GM12878 (cell line): Measurements from ENCODE around the gene RAD51B. TPM values are rescaled to one million over a fixed set of nuclear protein-coding genes. Genes with fewer than 3 reads are reported as not detected.

Source experiments
- ATAC-seq: fragments of 200-7000 bp; cut with Tn5 transposase; 3 replicates; pipeline ENCODE4 v1.9.1; 2020; ENCODE audit warnings: mild to moderate bottlenecking, moderate library complexity
- BruUV-seq: library from RNA; stranded (reverse); fragments of 400-500 nt; replicated peaks from 2 replicates; lab custom pipeline; 2021; lab: Mats Ljungman, UMichigan
- CTCF ChIA-PET: fragments of 300-600 bp; sonication (Branson Sonifier 250); formaldehyde crosslinking; extraction: SDS; loops from one replicate; lab custom pipeline; 2021; ENCODE audit warnings: inconsistent platforms; lab: Yijun Ruan, JAX
- POLR2A ChIA-PET: fragments of 350-600 bp; formaldehyde crosslinking; extraction: SDS; loops from one replicate; lab custom pipeline; 2021; ENCODE audit warnings: inconsistent platforms; lab: Charles Lee
- RAD21 ChIA-PET: fragments of 300-600 bp; sonication (Branson Sonifier 250); formaldehyde crosslinking; loops from one replicate; lab custom pipeline; 2023; ENCODE audit warnings: antibody characterized with exemption; ENCODE audit not compliant: unreplicated experiment; lab: Charles Lee
- SMC1A ChIA-PET: fragments of 300-600 bp; sonication (Branson Sonifier 250); formaldehyde crosslinking; loops from one replicate; lab custom pipeline; 2023; ENCODE audit not compliant: unreplicated experiment, uncharacterized antibody; lab: Charles Lee
- DNase-seq: peaks from one replicate; pipeline ENCODE4 v3.0.0-alpha.2; 2011; ENCODE audit warnings: low read depth, low spot score
- FAIRE-seq: peaks from 3 replicates; lab custom pipeline; 2011; peaks lifted over from hg19 to GRCh38; lab: Jason Lieb, UNC
- H2AFZ ChIP-seq: 2 replicates; pipeline ENCODE4 v1.6.0; 2011; ENCODE audit warnings: low read depth, low read length, control low read depth; ENCODE audit not compliant: control insufficient read depth
- H3K27ac ChIP-seq: 2 replicates; pipeline ENCODE4 v1.5.1; 2011; ENCODE audit warnings: control low read depth; ENCODE audit not compliant: control insufficient read depth, insufficient read depth
- H3K27me3 ChIP-seq, 2 experiments: replicated peaks in 1 of 2; 2 replicates each; pipeline versions ENCODE4 v1.6.0 to v1.6.1; 2011; ENCODE audit warnings: low read length in 1 of 2; ENCODE audit not compliant: control insufficient read depth in 2 of 2, insufficient read depth in 2 of 2
- H3K36me3 ChIP-seq, 2 experiments: 2 replicates each; pipeline ENCODE4 v1.5.1; 2011; ENCODE audit warnings: low read length in 1 of 2; ENCODE audit not compliant: control insufficient read depth in 2 of 2, insufficient read depth in 2 of 2
- H3K4me1 ChIP-seq: 2 replicates; pipeline ENCODE4 v1.6.1; 2011; ENCODE audit warnings: mild to moderate bottlenecking, low read length, moderate library complexity, mixed read lengths; ENCODE audit not compliant: control insufficient read depth, insufficient read depth
- H3K4me2 ChIP-seq: 2 replicates; pipeline ENCODE4 v1.6.0; 2011; ENCODE audit warnings: control low read depth; ENCODE audit not compliant: control insufficient read depth, insufficient read depth
- H3K4me3 ChIP-seq: fragments of 200-600 bp; sonication (generic); 2 replicates; pipeline ENCODE4 v1.5.1; 2016
- H3K79me2 ChIP-seq: 2 replicates; pipeline ENCODE4 v1.6.0; 2011; ENCODE audit warnings: low read length; ENCODE audit not compliant: control insufficient read depth, insufficient read depth
- H3K9ac ChIP-seq: 2 replicates; pipeline ENCODE4 v1.8.0; 2011; ENCODE audit warnings: low read length, control low read depth, mixed read lengths; ENCODE audit not compliant: control insufficient read depth, insufficient read depth
- H3K9me3 ChIP-seq: replicated peaks from 3 replicates; pipeline ENCODE4 v1.5.1; 2011; ENCODE audit warnings: mild to moderate bottlenecking, low read length; ENCODE audit not compliant: control insufficient read depth, insufficient read depth
- H4K20me1 ChIP-seq: 2 replicates; pipeline ENCODE4 v1.6.0; 2011; ENCODE audit not compliant: control insufficient read depth, insufficient read depth
- CBX3 ChIP-seq: fragments of 200-600 bp; sonication (generic); IDR thresholded peaks from 2 replicates; pipeline ENCODE4 v1.6.1; 2016; ENCODE audit warnings: low read depth, borderline replicate concordance
- E4F1 ChIP-seq: fragments of 450-650 bp; IDR thresholded peaks from 2 replicates; pipeline ENCODE4 v1.6.1; 2018; ENCODE audit warnings: borderline replicate concordance, mild to moderate bottlenecking; ENCODE audit not compliant: partially characterized antibody
- ETV6 ChIP-seq, 2 experiments: fragments of 450-650 bp in 1 of 2; IDR thresholded peaks in 1 of 2; conservative IDR thresholded peaks in 1 of 2; 2 replicates each; pipeline ENCODE4 v1.6.1; 2014; ENCODE audit warnings: antibody characterized with exemption in 1 of 2, borderline replicate concordance in 1 of 2, low read depth in 1 of 2, mild to moderate bottlenecking in 1 of 2, moderate library complexity in 1 of 2
- GATAD2B ChIP-seq: fragments of 450-650 bp; conservative IDR thresholded peaks from 2 replicates; pipeline ENCODE4 v1.6.1; 2017; ENCODE audit warnings: low read depth, mild to moderate bottlenecking, moderate library complexity
- HDAC2 ChIP-seq: fragments of 200-600 bp; sonication (generic); IDR thresholded peaks from 2 replicates; pipeline ENCODE4 v1.6.1; 2017
- HDAC6 ChIP-seq: fragments of 200-600 bp; sonication (generic); IDR thresholded peaks from one replicate; pipeline ENCODE4 v1.8.0; 2017; ENCODE audit warnings: antibody characterized with exemption; ENCODE audit not compliant: unreplicated experiment
- KAT2A ChIP-seq: conservative IDR thresholded peaks from 2 replicates; pipeline ENCODE4 v1.6.1; 2011; ENCODE audit warnings: low read depth, low read length; ENCODE audit not compliant: control insufficient read depth
- MAX ChIP-seq: IDR thresholded peaks from 2 replicates; pipeline ENCODE4 v1.6.1; 2012; ENCODE audit warnings: low read depth, low read length, improper control_type of control experiment
- NFIC ChIP-seq: IDR thresholded peaks from 2 replicates; pipeline ENCODE4 v1.6.1; 2012; ENCODE audit warnings: low read depth, mild to moderate bottlenecking, inconsistent platforms, low read length, moderate library complexity
- PKNOX1 ChIP-seq: fragments of 450-650 bp; IDR thresholded peaks from 2 replicates; pipeline ENCODE4 v1.6.1; 2016; ENCODE audit warnings: mild to moderate bottlenecking
- TARDBP ChIP-seq: IDR thresholded peaks from 2 replicates; pipeline ENCODE4 v1.6.1; 2016; ENCODE audit warnings: borderline replicate concordance
- ZNF384 ChIP-seq: IDR thresholded peaks from 2 replicates; pipeline ENCODE4 v1.6.1; 2012; ENCODE audit warnings: low read depth, mild to moderate bottlenecking, low read length, improper control_type of control experiment, borderline replicate concordance
- ZNF687 ChIP-seq: fragments of 450-650 bp; IDR thresholded peaks from 2 replicates; pipeline ENCODE4 v1.6.1; 2017; ENCODE audit warnings: mild to moderate bottlenecking, moderate library complexity
- ZZZ3 ChIP-seq: IDR thresholded peaks from 2 replicates; pipeline ENCODE4 v1.6.1; 2011; ENCODE audit warnings: low read depth; ENCODE audit not compliant: control insufficient read depth, insufficient read length
- WGBS: methylation state at CpG from one replicate; pipeline ENCODE4 v1.1.6; 2016; ENCODE audit warnings: low lambda C conversion rate; ENCODE audit not compliant: insufficient replicate concordance, insufficient coverage; ENCODE audit errors: missing lambda C conversion rate; 5-methylcytosine and 5-hydroxymethylcytosine counted together
- in situ Hi-C: fragments of 300-500 bp; cut with MboI; formaldehyde crosslinking; loops from 9 replicates; pipeline ENCODE4 v1.14.3; 2018; ENCODE audit warnings: mixed read lengths
- intact Hi-C: fragments of 100-400 bp; cut with micrococcal nuclease; formaldehyde crosslinking; loops from one replicate; pipeline ENCODE4 v1.14.2; 2022; ENCODE audit not compliant: unreplicated experiment
- polyA plus RNA-seq, 11 experiments: library from polyadenylated mRNA; depleted of rRNA in 4 of 11; unstranded in 6 of 11; stranded (reverse) in 5 of 11; fragments of >200 nt; fragmentation: Nextera tagmentation in 4 of 11; fragmentation: Illumina TruSeq in 1 of 11; extraction: Ambion mirVana in 4 of 11; extraction: Trizol in 1 of 11; gene quantifications; 1 replicate in 1 of 11; 2 replicates in 10 of 11; pipeline versions ENCODE4 v1.2.1 to v1.2.3, GENCODE V29; 2011 to 2016; ENCODE audit warnings: inconsistent platforms in 2 of 11, missing spikeins in 2 of 11, low read depth in 1 of 11
- total RNA-seq, 4 experiments: library from RNA; depleted of rRNA in 3 of 4; stranded (reverse); fragments of >200 nt in 3 of 4; fragmentation: Illumina TruSeq in 1 of 4; extraction: Trizol in 1 of 4; gene quantifications; 2 replicates each; pipeline versions ENCODE4 v1.2.1 to v1.2.3, GENCODE V29; 2013 to 2021

Gene RAD51B
- total and polyA plus RNA-seq, 10 of the 15 experiments (the other 5 are each of a cell fraction or from before 2014, with no cell fraction given), result 9.8 to 26.8 (median 21.3) TPM

GRCh38 chr14:67816326-67817002 is 3.1 kb upstream of the RAD51B start, which contains the start of gene ZFYVE26:
ZFYVE26 (minus strand) TSS chr14:67816590; CDS start chr14:67815963, 627 bp downstream.
- Histone ChIP-seq H3K4me1 (peaks cover 15% of the 10 kb centered on the region), H3K36me3 (no peaks in the 10 kb centered on the region; a peak in 1 of 4 replicates), H3K9ac (peak within 1 kb of the TSS; percentile 81), H3K27me3 (no peaks in the 10 kb centered on the region), H3K9me3 (no peaks in the 10 kb centered on the region), H3K27ac (peak within 1 kb of the TSS; percentile 93), H3K79me2 (peaks cover 42% of the 10 kb centered on the region), H4K20me1 (no peaks in the 10 kb centered on the region), H3K4me3 (peak within 1 kb of the TSS; percentile 99), H2AFZ (peak within 1 kb of the TSS; percentile 87), H3K4me2 (peak within 1 kb of the TSS; percentile 68)
- ChIA-PET SMC1A (interaction anchor here (0.6 to 1.4 kb wide), 7 partner anchors 10 to 443 kb away, joined by 3 to 5 read pairs (median 4); no protein-coding TSS in a partner anchor), RAD21 (interaction anchor here (1.0 to 1.2 kb wide), 2 partner anchors 68 to 148 kb away, joined by 3 to 4 read pairs; no protein-coding TSS in a partner anchor), POLR2A (interaction anchor here (0.6 to 1.2 kb wide), 3 partner anchors 65 to 1000 kb away, joined by 3 read pairs; no protein-coding TSS in a partner anchor), CTCF (interaction anchor here (0.6 to 1.2 kb wide), 6 partner anchors 11 to 1009 kb away, joined by 3 to 5 read pairs (median 4); no protein-coding TSS in a partner anchor)
- intact Hi-C loops (no loop called here), in situ Hi-C loops (no loop called here)
- BruUV-seq, result no TSS peak
- ATAC-seq (peak; percentile 90), FAIRE-seq (peak; percentile 99), DNase-seq (peak; percentile 98)
- under 1% methylated on average over 26 of the region's 26 CpGs for WGBS
- TF ChIP-seq PKNOX1 (peak; percentile 84), ETV6 (conservative IDR thresholded peaks at IDR 0.05 in 1 of 2, IDR thresholded peaks at IDR 0.05 in 1 of 2; ENCODE audit: borderline replicate concordance in 1 of 2, low read depth in 1 of 2) (peak in 1 of 2 experiments; percentile 87; a peak in 2 of 4 replicates), ZNF687 (no peak; the same call in 1 of the 2 replicates), CBX3 (no peak), HDAC6 (no peak), NFIC (peak; percentile 84), E4F1 (peak; percentile 57), HDAC2 (peak; percentile 94; the same call in 1 of the 2 replicates), GATAD2B (no peak; the same call in 1 of the 2 replicates), ZNF384 (peak; percentile 97), KAT2A (no peak), ZZZ3 (no peak), TARDBP (0 out of 2 replicates have a peak, but pooled peaks have one; percentile 17), MAX (peak; percentile 47; the same call in 1 of the 2 replicates)
